C4-2B (cell line): ENCODE data around the gene HS2ST1.

Source experiments
- CTCF ChIP-seq: fragments of 450-650 bp; conservative IDR thresholded peaks from 2 replicates; pipeline ENCODE4 v1.5.1; 2017; ENCODE audit warnings: mild to moderate bottlenecking
- ZFX ChIP-seq: fragments of 450-650 bp; IDR thresholded peaks from 2 replicates; pipeline ENCODE4 v1.6.1; 2017

GRCh38 chr1:86994061-86994460, 79.6 kb downstream of the HS2ST1 start:
- TF ChIP-seq CTCF (no peak), ZFX (no peak)
